ENCODE measurements around the gene UBE4A.

GRCh38 chr11:118318581-118319336, 40.6 kb upstream of the UBE4A start:
- no peak for TF ChIP-seq POLR2AphosphoS5 (IDR thresholded peaks at IDR 0.05; ENCODE audit: low read depth, low read length)
- TF ChIP-seq, protein P1, sequence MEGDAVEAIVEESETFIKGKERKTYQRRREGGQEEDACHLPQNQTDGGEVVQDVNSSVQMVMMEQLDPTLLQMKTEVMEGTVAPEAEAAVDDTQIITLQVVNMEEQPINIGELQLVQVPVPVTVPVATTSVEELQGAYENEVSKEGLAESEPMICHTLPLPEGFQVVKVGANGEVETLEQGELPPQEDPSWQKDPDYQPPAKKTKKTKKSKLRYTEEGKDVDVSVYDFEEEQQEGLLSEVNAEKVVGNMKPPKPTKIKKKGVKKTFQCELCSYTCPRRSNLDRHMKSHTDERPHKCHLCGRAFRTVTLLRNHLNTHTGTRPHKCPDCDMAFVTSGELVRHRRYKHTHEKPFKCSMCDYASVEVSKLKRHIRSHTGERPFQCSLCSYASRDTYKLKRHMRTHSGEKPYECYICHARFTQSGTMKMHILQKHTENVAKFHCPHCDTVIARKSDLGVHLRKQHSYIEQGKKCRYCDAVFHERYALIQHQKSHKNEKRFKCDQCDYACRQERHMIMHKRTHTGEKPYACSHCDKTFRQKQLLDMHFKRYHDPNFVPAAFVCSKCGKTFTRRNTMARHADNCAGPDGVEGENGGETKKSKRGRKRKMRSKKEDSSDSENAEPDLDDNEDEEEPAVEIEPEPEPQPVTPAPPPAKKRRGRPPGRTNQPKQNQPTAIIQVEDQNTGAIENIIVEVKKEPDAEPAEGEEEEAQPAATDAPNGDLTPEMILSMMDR (IDR thresholded peaks at IDR 0.05) = no peak

Data from Panc1 (cell line).